ENCODE measurements around the gene PSMB3.

The PSMB3 gene

GRCh38 chr17:38752308-38753070 lies at the start of gene PSMB3:
Gene PSMB3 (plus strand): TSS chr17:38752741. CDS start chr17:38752827, 86 bp downstream.
- H3K4me3 ChIP-seq (replicated peaks; ENCODE audit: low read depth, low read length): peak within 1 kb of the TSS; percentile 86
- H3K27me3 ChIP-seq (replicated peaks; ENCODE audit: control insufficient read depth, insufficient read depth, low read length): no peaks in the 10 kb centered on the region; the same call in 1 of the 2 replicates
- DNase-seq (ENCODE audit: extremely low read depth, insufficient read length): peak; percentile 99
- peaks cover 7% of the 10 kb centered on the region for H3K36me3 ChIP-seq (ENCODE audit: control insufficient read depth, insufficient read depth, low read length)
- no peak for TF ChIP-seq CTCF (IDR thresholded peaks at IDR 0.05; ENCODE audit: insufficient read depth, low read length, poor library complexity, severe bottlenecking)

DNA sequence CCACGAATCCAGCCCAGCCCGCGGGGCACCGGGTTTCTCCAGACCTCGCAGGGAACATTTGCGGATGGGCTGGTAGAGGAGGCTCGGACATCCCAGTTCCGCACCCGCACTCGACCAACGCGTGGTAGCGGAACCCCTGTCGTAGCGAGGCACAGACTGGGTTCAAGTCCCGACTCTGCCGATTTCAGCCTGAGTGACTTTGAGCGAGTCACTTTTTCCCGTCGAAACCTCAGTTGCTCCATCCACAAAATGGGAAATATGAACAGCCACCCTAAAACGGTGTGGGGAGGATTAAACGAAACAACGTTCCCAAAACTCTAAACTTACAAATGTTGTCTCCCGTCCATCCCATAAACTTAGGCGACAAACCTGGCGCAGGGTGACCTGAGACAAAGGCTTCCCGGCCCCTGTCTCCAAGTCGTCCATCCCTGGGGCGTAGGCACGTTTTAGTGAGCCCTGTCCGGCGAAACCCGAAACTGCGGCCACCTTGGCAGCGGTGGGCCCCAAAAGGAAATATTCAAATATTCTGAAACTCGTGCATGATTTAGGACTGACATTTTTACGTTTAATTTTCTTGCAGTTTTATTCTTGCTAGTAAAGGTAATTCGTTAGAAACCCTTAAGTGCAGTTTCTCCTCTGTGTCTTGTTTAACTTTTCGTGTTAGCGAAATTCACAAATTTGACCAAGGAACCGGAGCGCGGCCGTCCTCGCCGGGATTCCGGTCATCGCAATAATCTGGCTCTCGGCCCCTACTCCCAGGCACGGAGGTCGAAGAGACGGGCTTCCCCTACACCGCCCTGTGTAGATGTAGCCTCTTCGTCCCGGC lies 49.4 kb upstream of the PSMB3 start:
- DNase-seq (ENCODE audit: extremely low read depth, insufficient read length): no peak
- H3K27me3 ChIP-seq (replicated peaks; ENCODE audit: control insufficient read depth, insufficient read depth, low read length): no peaks in the 10 kb centered on the region
- TF ChIP-seq CTCF (IDR thresholded peaks at IDR 0.05; ENCODE audit: insufficient read depth, low read length, poor library complexity, severe bottlenecking): no peak

DNA sequence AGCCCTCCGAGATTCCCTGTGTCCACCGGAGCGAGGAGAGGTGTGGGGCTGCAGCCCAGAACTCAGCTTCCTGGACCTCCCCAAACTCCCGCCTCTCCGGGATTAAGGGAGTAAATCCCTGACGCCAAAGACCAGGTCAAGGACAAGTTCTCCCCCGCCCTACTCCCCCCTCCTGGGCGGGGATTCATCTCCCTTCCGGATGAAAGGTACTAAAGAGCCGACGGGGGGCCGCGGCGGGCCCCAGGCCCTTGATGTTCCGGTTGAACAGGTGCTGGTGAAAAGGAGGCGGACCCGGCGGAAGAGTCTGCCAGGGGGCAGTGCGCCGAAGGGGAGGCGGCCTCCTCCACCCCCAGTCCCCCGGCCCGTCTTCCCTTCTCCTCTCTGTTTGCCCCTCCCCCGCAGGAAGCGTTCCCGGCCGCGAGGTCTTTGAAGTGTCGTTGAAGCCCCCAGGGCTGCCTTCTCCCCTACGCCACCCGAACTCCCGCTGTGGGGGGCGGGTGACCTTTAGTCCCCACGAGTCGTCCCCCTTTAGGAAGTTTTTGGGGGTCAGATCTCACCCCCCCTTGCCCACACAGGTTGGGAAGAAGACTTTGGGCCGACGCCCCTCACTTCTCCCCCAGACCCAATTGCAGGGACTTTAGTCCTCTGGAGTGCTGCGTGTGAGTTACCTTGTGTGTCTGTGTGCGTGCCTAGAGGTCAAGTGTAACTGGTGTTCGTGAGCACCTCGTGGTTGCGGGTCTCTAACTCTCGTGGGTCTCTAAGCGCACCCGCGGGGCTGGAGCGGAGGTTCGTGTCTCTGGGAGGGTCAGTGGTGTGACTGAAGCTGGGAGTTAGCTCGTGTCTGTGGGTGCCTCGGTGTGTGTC lies 48.6 kb upstream of the PSMB3 start:
- peak overlapping the region; percentile 75 for H3K4me3 ChIP-seq (replicated peaks; ENCODE audit: low read depth, low read length)
- TF ChIP-seq CTCF (IDR thresholded peaks at IDR 0.05; ENCODE audit: insufficient read depth, low read length, poor library complexity, severe bottlenecking): no peak

More for the DNA sequence above, 49.4 kb upstream of the PSMB3 start:
- Histone ChIP-seq H3K4me3 (replicated peaks; ENCODE audit: low read depth, low read length) (peak overlapping the region; percentile 75), H3K36me3 (ENCODE audit: control insufficient read depth, insufficient read depth, low read length) (no peaks in the 10 kb centered on the region; the same call in 1 of the 2 replicates)

DNA sequence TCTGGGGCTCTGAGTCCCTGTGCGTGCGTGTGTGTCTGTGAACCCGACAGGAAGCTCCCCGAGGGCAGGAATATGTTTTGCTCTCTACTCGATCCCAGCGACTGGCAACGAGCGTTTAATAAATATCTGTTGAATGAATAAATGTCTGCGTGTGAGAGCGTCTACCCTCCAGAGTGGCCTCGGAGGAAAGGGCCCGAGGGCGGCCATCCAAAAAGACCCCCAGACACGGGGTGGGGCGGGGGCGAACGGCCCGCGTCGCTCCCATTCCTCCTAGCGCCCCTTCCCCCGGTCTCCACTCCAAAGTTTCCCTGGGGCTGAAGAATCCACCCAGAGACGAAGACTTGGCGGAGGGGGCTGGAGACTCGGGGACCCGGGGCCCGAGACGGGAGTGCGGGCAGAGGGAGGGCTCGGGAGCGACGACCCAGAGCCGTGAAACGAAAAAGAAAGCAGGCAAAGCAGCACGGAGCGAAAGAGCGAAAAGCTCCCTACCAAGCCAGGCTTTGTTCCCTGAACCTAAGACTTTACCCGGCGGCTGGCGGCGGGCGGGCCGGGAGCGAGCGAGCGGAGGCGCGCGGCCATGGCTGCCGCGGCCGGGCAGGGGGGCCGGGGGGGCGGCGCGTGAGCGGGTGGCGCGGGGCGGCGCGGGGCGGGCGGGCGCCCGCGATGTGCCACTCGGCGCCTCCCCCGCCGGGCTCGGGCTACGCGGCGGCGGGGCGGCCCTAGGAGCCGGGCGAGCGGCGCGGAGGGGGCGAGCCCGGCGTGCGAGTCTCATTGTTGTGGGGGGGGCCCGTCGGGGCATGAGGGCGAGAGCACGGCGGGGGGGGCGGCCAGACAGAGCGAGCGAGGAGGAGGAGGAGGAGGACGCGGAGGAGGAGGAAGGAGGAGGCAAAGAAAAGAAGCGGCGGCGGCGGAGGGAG lies 47.7 kb upstream of the PSMB3 start, which contains the start of gene MLLT6:
MLLT6 (plus strand) TSS at position 668 of the 917 bp plus-strand sequence. CDS start 360 bp downstream, outside the sequence.
- DNase-seq (ENCODE audit: extremely low read depth, insufficient read length): peak; percentile 78
- H3K27me3 ChIP-seq (replicated peaks; ENCODE audit: control insufficient read depth, insufficient read depth, low read length): no peaks in the 10 kb centered on the region

More for the DNA sequence above, 48.6 kb upstream of the PSMB3 start:
- peak; percentile 90 for DNase-seq (ENCODE audit: extremely low read depth, insufficient read length)
- Histone ChIP-seq H3K36me3 (ENCODE audit: control insufficient read depth, insufficient read depth, low read length) (peaks cover under 1% of the 10 kb centered on the region), H3K27me3 (replicated peaks; ENCODE audit: control insufficient read depth, insufficient read depth, low read length) (no peaks in the 10 kb centered on the region)

More for the DNA sequence above, 47.7 kb upstream of the PSMB3 start, which contains the start of gene MLLT6:
- TF ChIP-seq CTCF (IDR thresholded peaks at IDR 0.05; ENCODE audit: insufficient read depth, low read length, poor library complexity, severe bottlenecking): no peak
- H3K36me3 ChIP-seq (ENCODE audit: control insufficient read depth, insufficient read depth, low read length): peaks cover 7% of the 10 kb centered on the region
- H3K4me3 ChIP-seq (replicated peaks; ENCODE audit: low read depth, low read length): peak within 1 kb of the TSS; percentile 89

Data from GM06990 (cell line).